Measurements from ENCODE around the gene SLCO3A1.

DNA sequence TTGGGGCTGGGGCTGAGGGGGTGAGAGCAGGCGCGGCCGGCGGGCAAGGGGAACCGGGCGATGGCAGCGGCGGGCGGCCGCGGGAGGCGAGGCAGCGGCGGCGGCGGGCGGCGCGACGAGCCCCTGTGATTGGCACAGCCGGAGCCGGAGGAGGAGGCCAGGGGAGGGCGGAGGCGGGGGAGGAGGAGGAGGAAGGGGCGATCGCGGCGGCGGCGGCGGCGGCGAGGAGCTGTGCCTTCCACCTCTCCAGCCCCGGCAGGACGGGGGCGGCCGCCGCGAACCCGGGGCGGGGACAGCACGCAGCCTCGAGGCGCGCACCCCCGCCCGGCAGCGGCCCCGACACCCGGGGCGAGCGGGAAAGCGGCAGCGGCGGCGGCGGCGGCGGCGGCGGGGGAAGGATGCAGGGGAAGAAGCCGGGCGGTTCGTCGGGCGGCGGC is at the start of gene SLCO3A1:
- TF ChIP-seq, protein P1, sequence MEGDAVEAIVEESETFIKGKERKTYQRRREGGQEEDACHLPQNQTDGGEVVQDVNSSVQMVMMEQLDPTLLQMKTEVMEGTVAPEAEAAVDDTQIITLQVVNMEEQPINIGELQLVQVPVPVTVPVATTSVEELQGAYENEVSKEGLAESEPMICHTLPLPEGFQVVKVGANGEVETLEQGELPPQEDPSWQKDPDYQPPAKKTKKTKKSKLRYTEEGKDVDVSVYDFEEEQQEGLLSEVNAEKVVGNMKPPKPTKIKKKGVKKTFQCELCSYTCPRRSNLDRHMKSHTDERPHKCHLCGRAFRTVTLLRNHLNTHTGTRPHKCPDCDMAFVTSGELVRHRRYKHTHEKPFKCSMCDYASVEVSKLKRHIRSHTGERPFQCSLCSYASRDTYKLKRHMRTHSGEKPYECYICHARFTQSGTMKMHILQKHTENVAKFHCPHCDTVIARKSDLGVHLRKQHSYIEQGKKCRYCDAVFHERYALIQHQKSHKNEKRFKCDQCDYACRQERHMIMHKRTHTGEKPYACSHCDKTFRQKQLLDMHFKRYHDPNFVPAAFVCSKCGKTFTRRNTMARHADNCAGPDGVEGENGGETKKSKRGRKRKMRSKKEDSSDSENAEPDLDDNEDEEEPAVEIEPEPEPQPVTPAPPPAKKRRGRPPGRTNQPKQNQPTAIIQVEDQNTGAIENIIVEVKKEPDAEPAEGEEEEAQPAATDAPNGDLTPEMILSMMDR (IDR thresholded peaks at IDR 0.05) = no peak
- TF ChIP-seq POLR2A (IDR thresholded peaks at IDR 0.05) = peak in 2 of 4 donors; percentile 32 to 56
